Neural progenitor cell (in vitro differentiated cells): ENCODE measurements around the gene PEX3. TPM values are rescaled to one million over a fixed set of nuclear protein-coding genes. Genes with fewer than 3 reads are reported as not detected.

Experiments
- DNase-seq: peaks from one replicate; pipeline ENCODE4 v3.0.0-alpha.2; 2016; ENCODE audit warnings: low spot score
- H2AFZ ChIP-seq: fragments of 200-600 bp; sonication (generic); replicated peaks from 2 replicates; pipeline ENCODE4 v1.6.1; 2016; ENCODE audit warnings: antibody characterized with exemption
- H3F3A ChIP-seq: fragments of 200-600 bp; sonication (generic); 2 replicates; pipeline ENCODE4 v1.6.1; 2016; ENCODE audit warnings: antibody characterized with exemption, low read depth
- H3K27ac ChIP-seq: fragments of 200-600 bp; sonication (generic); 2 replicates; pipeline ENCODE4 v1.5.1; 2016; ENCODE audit warnings: mild to moderate bottlenecking
- H3K27me3 ChIP-seq: fragments of 200-600 bp; sonication (generic); 2 replicates; pipeline ENCODE4 v1.6.1; 2016; ENCODE audit warnings: mild to moderate bottlenecking, moderate library complexity
- H3K36me3 ChIP-seq: fragments of 200-600 bp; sonication (generic); 2 replicates; pipeline ENCODE4 v1.5.1; 2016
- H3K4me1 ChIP-seq: fragments of 200-600 bp; sonication (generic); 2 replicates; pipeline ENCODE4 v1.6.1; 2016; ENCODE audit warnings: mixed run types
- H3K4me2 ChIP-seq: fragments of 200-600 bp; sonication (generic); 2 replicates; pipeline ENCODE4 v1.6.1; 2016
- H3K4me3 ChIP-seq: fragments of 200-600 bp; sonication (generic); 2 replicates; pipeline ENCODE4 v1.5.1; 2016
- H3K79me2 ChIP-seq: fragments of 200-600 bp; sonication (generic); 2 replicates; pipeline ENCODE4 v1.6.1; 2016; ENCODE audit warnings: low read depth
- H3K9ac ChIP-seq: fragments of 200-600 bp; sonication (generic); 2 replicates; pipeline ENCODE4 v1.6.1; 2016
- H3K9me3 ChIP-seq: fragments of 200-600 bp; sonication (generic); 2 replicates; pipeline ENCODE4 v1.5.1; 2016; ENCODE audit warnings: low read depth
- H4K20me1 ChIP-seq: fragments of 200-600 bp; sonication (generic); 2 replicates; pipeline ENCODE4 v1.6.1; 2016; ENCODE audit warnings: low read depth
- H3K27ac Mint-ChIP-seq: 3 replicates; pipeline ENCODE4 v1.8.0; 2021; ENCODE audit warnings: mixed read lengths
- H3K27me3 Mint-ChIP-seq: 2 replicates; pipeline ENCODE4 v1.8.0; 2022; ENCODE audit warnings: low read depth, mild to moderate bottlenecking, inconsistent platforms, moderate library complexity, mixed read lengths; ENCODE audit not compliant: insufficient read depth
- H3K36me3 Mint-ChIP-seq: 3 replicates; pipeline ENCODE4 v1.8.0; 2021; ENCODE audit warnings: mixed read lengths
- H3K4me1 Mint-ChIP-seq: 3 replicates; pipeline ENCODE4 v1.8.0; 2021; ENCODE audit warnings: mixed read lengths
- H3K4me3 Mint-ChIP-seq: 3 replicates; pipeline ENCODE4 v1.8.0; 2021; ENCODE audit warnings: mild to moderate bottlenecking, moderate library complexity, mixed read lengths
- H3K9me3 Mint-ChIP-seq: 3 replicates; pipeline ENCODE4 v1.8.0; 2020; ENCODE audit warnings: mixed read lengths
- EZH2 ChIP-seq: fragments of 200-600 bp; sonication (generic); IDR thresholded peaks from 2 replicates; pipeline ENCODE4 v1.6.1; 2017; ENCODE audit warnings: antibody characterized with exemption, mild to moderate bottlenecking, moderate library complexity
- EZH2phosphoT487 ChIP-seq: fragments of 200-600 bp; sonication (generic); IDR thresholded peaks from 2 replicates; pipeline ENCODE4 v1.6.1; 2017; ENCODE audit warnings: antibody characterized with exemption
- total RNA-seq: library from RNA; depleted of rRNA; stranded (reverse); fragments of >200 nt; gene quantifications from 2 replicates; pipeline ENCODE4 v1.2.3, GENCODE V29; 2015; ENCODE audit warnings: low replicate concordance
- TF ChIP-seq, protein P1 (sequence below): fragments of 200-600 bp; sonication (generic); IDR thresholded peaks from 2 replicates; pipeline ENCODE4 v1.5.1; 2017; ENCODE audit warnings: antibody characterized with exemption, mild to moderate bottlenecking

PEX3 gene
- total RNA-seq, 1 donor from 2014 or later, result 25.5 TPM

DNA sequence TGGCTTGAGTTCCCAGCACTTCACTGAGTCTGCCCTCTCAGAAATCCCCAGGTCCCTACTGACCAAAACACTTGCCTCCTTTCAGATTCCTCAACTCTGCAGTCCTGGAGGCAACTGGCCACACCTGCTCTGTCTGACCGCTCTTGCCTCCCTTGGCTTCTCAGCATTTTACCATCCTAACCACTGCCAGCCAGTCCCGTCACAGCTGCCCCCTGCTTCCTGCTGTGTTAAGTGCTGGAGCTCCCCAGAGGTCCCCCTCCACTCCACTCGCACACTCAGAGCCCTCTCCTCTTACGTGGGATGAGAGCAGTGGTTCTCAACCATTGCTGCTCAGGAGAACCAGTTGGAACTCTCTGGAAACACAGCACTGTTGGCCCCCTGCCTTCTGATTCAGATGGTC is 20.6 kb upstream of the PEX3 start:
- H3K79me2 ChIP-seq, result no peaks in the 10 kb centered on the region
- no peaks in the 10 kb centered on the region for H3K4me1 Mint-ChIP-seq
- H3K4me3 ChIP-seq, result no peak overlapping the region
- H3K4me2 ChIP-seq, result no peak overlapping the region
- no peaks in the 10 kb centered on the region for H3K36me3 ChIP-seq
- H3K9ac ChIP-seq, result no peak overlapping the region
- H2AFZ ChIP-seq, result no peak overlapping the region
- DNase-seq, result no peak
- H3K27me3 Mint-ChIP-seq, result no peaks in the 10 kb centered on the region
- no peak for TF ChIP-seq EZH2
- TF ChIP-seq, protein P1, sequence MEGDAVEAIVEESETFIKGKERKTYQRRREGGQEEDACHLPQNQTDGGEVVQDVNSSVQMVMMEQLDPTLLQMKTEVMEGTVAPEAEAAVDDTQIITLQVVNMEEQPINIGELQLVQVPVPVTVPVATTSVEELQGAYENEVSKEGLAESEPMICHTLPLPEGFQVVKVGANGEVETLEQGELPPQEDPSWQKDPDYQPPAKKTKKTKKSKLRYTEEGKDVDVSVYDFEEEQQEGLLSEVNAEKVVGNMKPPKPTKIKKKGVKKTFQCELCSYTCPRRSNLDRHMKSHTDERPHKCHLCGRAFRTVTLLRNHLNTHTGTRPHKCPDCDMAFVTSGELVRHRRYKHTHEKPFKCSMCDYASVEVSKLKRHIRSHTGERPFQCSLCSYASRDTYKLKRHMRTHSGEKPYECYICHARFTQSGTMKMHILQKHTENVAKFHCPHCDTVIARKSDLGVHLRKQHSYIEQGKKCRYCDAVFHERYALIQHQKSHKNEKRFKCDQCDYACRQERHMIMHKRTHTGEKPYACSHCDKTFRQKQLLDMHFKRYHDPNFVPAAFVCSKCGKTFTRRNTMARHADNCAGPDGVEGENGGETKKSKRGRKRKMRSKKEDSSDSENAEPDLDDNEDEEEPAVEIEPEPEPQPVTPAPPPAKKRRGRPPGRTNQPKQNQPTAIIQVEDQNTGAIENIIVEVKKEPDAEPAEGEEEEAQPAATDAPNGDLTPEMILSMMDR, result no peak
- H3K27me3 ChIP-seq, result no peaks in the 10 kb centered on the region
- no peaks in the 10 kb centered on the region for H3K9me3 ChIP-seq
- H3K27ac ChIP-seq, result no peak overlapping the region
- no peaks in the 10 kb centered on the region for H3K36me3 Mint-ChIP-seq
- no peaks in the 10 kb centered on the region for H3K9me3 Mint-ChIP-seq
- no peaks in the 10 kb centered on the region for H4K20me1 ChIP-seq
- peak overlapping the region; percentile 67 for H3K27ac Mint-ChIP-seq
- no peaks in the 10 kb centered on the region for H3K4me1 ChIP-seq
- no peak overlapping the region for H3K4me3 Mint-ChIP-seq
- H3F3A ChIP-seq, result no peaks in the 10 kb centered on the region

DNA sequence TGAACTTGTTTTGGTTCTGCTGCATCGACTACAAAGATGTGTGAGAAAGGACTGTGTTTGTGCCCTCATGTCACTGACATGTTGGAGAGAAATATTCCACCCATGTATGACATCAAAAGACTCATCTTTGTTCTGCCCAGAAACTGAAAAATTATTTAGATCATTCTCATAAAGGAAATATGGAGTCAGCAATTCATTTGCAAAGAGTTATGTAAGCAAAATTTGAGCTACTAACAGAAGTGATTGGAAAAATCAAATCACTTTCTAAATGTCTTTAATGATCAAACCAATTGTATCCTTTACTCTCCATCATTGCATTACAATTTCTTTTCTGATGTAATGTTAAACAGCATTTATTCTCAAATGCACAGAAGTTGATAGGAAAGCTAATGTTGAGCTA is 19.4 kb upstream of the PEX3 start:
- Histone ChIP-seq H3F3A (no peaks in the 10 kb centered on the region), H3K27me3 (no peaks in the 10 kb centered on the region), H4K20me1 (no peaks in the 10 kb centered on the region), H3K79me2 (no peaks in the 10 kb centered on the region), H3K4me3 (no peak overlapping the region), H3K9ac (no peak overlapping the region), H3K27ac (no peak overlapping the region), H3K36me3 (no peaks in the 10 kb centered on the region), H3K4me1 (no peaks in the 10 kb centered on the region), H3K9me3 (no peaks in the 10 kb centered on the region), H3K4me2 (no peak overlapping the region), H2AFZ (no peak overlapping the region)
- H3K4me1 Mint-ChIP-seq, result no peaks in the 10 kb centered on the region
- DNase-seq, result no peak
- H3K27ac Mint-ChIP-seq, result no peak overlapping the region
- no peaks in the 10 kb centered on the region for H3K27me3 Mint-ChIP-seq
- TF ChIP-seq EZH2phosphoT487 (no peak), EZH2 (no peak)
- TF ChIP-seq, protein P1, result no peak
- no peak overlapping the region for H3K4me3 Mint-ChIP-seq
- no peaks in the 10 kb centered on the region for H3K9me3 Mint-ChIP-seq
- H3K36me3 Mint-ChIP-seq, result no peaks in the 10 kb centered on the region

DNA sequence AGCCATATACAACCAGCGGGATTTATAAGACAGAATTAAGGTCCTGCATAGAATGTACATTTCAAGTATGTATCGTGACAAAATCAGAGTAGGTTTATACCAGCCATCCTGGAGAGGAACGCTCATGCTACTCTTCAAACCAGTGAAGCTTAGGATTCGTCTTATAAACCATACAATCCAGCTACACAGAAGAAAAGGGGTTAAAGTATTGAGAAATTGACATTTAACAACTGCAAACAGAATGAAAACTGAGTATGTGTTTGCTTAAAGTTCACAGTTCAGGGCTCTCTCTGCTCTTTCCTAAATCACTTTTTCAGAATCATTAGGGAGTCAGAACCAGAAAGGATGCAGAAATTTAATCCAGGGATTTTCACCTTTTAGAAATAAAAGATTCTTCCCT is 18.0 kb upstream of the PEX3 start:
- no peak for TF ChIP-seq EZH2phosphoT487
- no peak for TF ChIP-seq EZH2
- TF ChIP-seq, protein P1, result no peak
- Mint-ChIP-seq H3K4me1 (no peaks in the 10 kb centered on the region), H3K27ac (no peak overlapping the region), H3K36me3 (no peaks in the 10 kb centered on the region), H3K9me3 (no peaks in the 10 kb centered on the region), H3K27me3 (no peaks in the 10 kb centered on the region), H3K4me3 (no peak overlapping the region)
- no peaks in the 10 kb centered on the region for H3K79me2 ChIP-seq
- no peaks in the 10 kb centered on the region for H3K4me1 ChIP-seq
- DNase-seq, result no peak
- no peak overlapping the region for H3K27ac ChIP-seq
- H4K20me1 ChIP-seq, result no peaks in the 10 kb centered on the region
- H3K27me3 ChIP-seq, result no peaks in the 10 kb centered on the region
- H3K36me3 ChIP-seq, result peaks cover 8% of the 10 kb centered on the region
- H3K4me3 ChIP-seq, result no peak overlapping the region
- H3K9ac ChIP-seq, result no peak overlapping the region
- H3K4me2 ChIP-seq, result no peak overlapping the region
- no peak overlapping the region for H2AFZ ChIP-seq
- no peaks in the 10 kb centered on the region for H3K9me3 ChIP-seq
- H3F3A ChIP-seq, result no peaks in the 10 kb centered on the region

DNA sequence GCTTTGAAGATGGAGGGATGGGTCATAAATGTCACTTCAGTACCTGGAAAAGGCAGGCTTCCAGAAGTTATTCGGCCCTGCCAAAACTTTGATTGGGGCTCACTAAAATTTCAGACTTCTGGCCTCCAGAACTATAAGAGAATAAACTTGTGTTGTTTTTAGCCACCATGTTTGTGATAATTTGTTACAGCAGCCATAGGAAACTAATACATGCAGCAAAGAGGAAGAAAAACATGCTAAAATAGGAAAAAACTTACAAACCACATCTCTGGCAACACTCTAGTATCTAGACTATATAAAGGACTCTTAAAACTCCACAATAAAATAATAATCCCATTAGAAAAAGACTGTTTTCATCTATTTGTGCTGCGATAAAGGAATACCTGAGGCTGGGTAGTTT is 9.6 kb upstream of the PEX3 start:
- Mint-ChIP-seq H3K36me3 (peaks cover 3% of the 10 kb centered on the region), H3K4me1 (no peaks in the 10 kb centered on the region), H3K27me3 (peaks cover 3% of the 10 kb centered on the region), H3K9me3 (no peaks in the 10 kb centered on the region), H3K27ac (no peak overlapping the region), H3K4me3 (no peak overlapping the region)
- Histone ChIP-seq H3F3A (no peaks in the 10 kb centered on the region), H3K4me1 (no peaks in the 10 kb centered on the region), H3K4me2 (no peak overlapping the region), H4K20me1 (peaks cover 5% of the 10 kb centered on the region), H3K9me3 (no peaks in the 10 kb centered on the region), H3K9ac (no peak overlapping the region), H3K4me3 (no peak overlapping the region), H3K79me2 (peaks cover 19% of the 10 kb centered on the region), H3K27me3 (no peaks in the 10 kb centered on the region), H3K27ac (no peak overlapping the region), H2AFZ (no peak overlapping the region), H3K36me3 (peaks cover 9% of the 10 kb centered on the region)
- no peak for DNase-seq
- TF ChIP-seq, protein P1, result no peak
- no peak for TF ChIP-seq EZH2phosphoT487
- no peak for TF ChIP-seq EZH2
